Activated CD8-positive, alpha-beta memory T cell treated with anti-CD3 and anti-CD28 coated beads, Interleukin-2, amount 50 U/mL, for 1 hour (primary cell): ENCODE measurements around the gene EPHA1.

Experiments used
- DNase-seq: peaks from one replicate; pipeline ENCODE4 v3.0.0-alpha.2; 2020; ENCODE audit errors: extremely low read depth

The EPHA1 gene

DNA sequence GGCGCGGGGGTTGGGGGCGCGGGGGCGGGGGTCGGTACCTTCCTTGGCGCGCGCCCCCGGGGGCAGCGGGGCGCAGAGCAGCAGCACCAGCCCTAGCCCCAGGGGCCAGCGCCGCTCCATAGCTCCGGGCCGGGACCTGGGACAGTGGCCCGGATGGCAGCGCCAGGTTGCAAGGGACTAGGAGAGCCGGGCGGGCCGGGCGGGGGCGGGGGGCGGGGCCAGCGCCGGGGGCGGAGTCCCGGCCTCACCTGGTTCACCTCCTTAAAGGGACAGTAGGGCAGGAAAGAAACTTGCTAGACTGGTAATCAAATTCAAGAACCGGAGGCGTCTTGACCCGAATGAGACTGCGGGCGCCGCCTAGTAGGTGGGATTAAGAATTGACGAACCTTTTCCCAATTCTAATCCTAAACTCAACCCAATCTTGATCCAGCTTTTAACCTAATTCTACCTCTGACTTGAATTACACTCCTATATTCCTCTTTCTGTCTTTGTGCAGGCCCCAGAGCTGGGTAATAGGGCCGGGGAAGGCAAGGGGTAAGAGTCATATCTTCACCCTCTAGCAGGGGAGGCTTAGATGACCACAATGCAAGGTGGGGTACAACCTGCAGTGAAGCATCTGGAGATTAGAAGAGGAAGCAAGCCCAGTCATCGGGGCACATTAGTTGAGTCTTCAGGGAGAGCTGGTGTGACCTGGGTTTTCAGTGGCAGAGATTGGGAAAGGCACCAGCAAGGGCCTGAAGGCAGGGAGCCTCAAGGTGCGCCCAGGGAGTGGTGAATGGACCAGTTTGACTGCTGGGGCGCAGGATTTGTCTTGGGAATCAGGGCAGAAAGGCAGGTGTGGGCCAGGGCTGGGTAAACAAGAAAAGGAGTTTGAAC, at the start of gene EPHA1:
EPHA1 (minus strand) TSS at position 171 of the 876 bp plus-strand sequence; CDS start at position 120, 51 bp downstream.
- no peak for DNase-seq

GRCh38 chr7:143458263-143458662, 49.6 kb upstream of the EPHA1 start:
- no peak for DNase-seq

GRCh38 chr7:143456992-143457793, 48.5 kb upstream of the EPHA1 start:
- DNase-seq, result no peak

GRCh38 chr7:143455942-143456341, 47.3 kb upstream of the EPHA1 start:
- DNase-seq, result no peak

DNA sequence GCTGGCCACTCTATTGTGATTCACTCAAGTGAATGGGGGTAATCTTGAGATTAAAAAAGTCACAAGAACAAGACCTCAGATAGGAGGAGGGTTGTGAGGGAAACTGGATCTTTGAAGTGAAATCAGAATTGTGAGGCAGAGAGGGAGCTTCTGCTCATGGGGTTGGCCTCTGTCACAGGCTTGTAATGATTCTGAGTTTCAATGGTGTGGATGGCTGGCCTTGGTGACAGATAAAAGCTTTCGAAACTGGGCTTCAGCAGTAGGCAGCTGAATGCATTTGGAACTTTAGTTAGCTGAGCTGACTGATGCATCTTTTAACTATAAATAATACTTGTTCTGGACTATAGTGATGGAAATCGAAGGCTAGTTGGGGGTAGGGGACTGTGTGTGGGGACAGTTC, 46.8 kb upstream of the EPHA1 start:
- DNase-seq, result no peak

GRCh38 chr7:143454091-143454680, 45.5 kb upstream of the EPHA1 start:
- DNase-seq, result no peak

GRCh38 chr7:143452495-143452894, 43.8 kb upstream of the EPHA1 start:
- DNase-seq, result no peak

DNA sequence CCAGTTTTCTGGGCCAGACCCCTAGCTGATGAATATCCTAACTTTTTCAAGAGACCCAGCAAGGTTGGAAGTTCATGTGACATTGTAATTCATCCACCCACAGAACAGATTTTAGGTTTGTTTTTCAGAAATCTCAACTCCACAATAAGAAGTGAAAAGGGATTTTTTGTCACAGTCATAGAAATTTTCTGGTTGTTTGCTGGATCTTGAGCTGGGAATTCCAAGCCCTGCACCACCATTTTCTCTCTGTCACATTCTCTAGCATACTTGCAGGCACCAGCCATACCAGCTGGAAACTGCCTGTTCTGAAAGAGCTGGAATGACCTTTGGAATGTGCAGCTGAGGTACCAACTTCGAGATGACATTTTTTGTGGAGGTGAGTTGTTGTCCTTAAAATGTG, 43.1 kb upstream of the EPHA1 start:
- no peak for DNase-seq

GRCh38 chr7:143451122-143451521, 42.5 kb upstream of the EPHA1 start:
- no peak for DNase-seq

GRCh38 chr7:143449793-143450192, 41.1 kb upstream of the EPHA1 start:
- no peak for DNase-seq

GRCh38 chr7:143448429-143448828, 39.8 kb upstream of the EPHA1 start:
- no peak for DNase-seq

- no peak for DNase-seq
These were observed 38.8 kb upstream of the EPHA1 start for GRCh38 chr7:143447466-143447865.

DNA sequence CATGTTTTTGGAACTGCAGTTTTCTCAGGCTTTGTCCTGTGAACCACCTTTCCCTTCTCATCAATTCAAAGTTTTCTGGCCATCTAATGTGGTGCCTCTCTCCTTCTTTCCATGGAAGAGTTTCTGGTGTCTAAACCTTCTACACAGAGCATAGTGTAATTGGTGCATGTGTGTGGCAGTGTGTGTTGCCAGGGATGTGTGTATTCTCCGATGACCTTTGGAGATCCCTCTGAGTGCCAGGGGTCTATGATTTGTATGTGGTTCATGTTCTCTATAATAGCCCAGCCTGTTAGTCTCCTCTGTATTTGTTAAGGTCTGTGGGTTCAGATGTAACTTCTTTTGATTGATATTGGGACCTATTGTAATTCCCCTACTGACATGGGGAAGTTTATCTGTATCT, 36.1 kb upstream of the EPHA1 start:
- DNase-seq, result no peak

- DNase-seq, result no peak
These were observed 35.6 kb upstream of the EPHA1 start for GRCh38 chr7:143444063-143444782.

DNA sequence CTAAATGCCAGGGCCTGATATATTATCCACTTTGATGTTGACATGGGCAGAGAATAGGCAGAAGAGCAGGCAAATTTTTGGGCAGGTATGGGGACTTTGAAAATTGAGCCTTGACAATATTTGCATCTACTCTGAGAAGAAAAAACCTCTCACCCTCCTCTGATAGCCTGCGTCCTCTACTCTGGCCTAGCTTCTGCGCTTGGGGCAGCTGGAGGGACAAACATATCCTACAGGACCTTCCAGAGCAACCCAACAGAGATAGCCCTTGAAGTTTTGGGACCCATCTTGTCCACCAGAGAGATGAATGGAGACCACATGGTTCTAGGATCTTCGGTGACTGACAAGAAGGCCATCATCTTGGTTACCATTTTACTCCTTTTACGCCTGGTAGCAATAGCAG, 34.5 kb upstream of the EPHA1 start, which contains the start of gene TAS2R60:
TAS2R60 (plus strand) TSS at position 301 of the 400 bp plus-strand sequence; CDS start at position 301, 0 bp downstream.
- DNase-seq, result no peak

DNA sequence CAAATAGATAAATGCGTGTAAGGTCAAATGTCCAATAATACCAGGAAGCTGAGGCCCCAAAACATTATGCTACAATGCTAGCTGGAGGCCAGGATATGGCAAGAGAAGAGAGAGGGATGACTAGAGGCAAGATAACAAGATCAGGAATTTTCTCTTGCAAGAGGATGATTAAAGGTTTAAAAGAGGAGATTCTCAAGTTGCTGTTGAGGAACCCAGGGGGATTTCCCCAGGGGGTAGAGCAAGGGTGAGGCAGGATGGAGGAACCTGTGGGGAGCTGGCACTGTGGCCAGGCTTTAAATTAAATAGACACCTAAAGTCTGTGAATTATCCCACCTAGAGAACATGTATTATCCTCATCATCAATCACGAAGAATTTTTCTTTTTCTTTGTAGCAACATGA, 31.2 kb upstream of the EPHA1 start:
- no peak for DNase-seq

DNA sequence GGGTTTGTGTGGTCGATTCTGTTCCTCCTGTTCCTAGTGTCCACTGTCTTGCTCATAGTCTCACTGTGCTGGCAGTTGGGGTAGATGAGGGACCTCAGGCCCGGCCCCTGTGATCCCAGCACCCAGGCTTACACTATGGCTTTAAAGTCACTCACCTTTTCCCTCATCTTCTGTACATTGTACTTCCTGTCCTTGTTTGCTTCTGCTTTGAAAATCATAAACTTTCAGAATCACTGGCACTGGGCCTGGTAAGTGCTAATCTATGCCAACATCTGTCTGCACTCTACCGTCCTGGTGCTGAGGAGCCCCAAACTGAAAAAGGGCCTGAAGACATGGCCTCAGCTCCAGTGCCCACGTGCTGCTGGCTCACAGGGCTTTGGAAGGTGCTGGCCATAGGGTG, 28.9 kb upstream of the EPHA1 start:
- no peak for DNase-seq

GRCh38 chr7:143436325-143436946, 27.8 kb upstream of the EPHA1 start:
- no peak for DNase-seq

DNA sequence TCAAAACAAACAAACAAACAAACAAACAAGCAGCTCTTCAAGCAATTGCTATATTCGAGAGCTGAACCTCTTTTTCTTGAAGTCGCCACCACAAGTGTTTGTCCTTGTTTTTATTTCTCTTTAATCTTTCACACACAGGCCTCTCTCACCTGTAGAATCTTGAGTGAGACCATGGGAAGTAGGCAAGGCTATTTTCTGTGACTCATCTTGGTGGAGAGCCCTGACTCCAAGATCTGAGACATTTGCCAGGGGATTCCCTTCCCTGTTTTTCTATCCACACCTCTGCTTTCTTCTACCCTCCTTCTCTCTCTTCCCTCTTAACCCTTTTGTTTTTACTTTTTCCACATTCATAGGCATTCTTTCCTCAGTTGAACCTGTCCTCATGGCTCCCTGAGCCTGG, 26.6 kb upstream of the EPHA1 start:
- DNase-seq, result no peak

GRCh38 chr7:143434660-143435059, 26.0 kb upstream of the EPHA1 start:
- DNase-seq, result no peak

DNA sequence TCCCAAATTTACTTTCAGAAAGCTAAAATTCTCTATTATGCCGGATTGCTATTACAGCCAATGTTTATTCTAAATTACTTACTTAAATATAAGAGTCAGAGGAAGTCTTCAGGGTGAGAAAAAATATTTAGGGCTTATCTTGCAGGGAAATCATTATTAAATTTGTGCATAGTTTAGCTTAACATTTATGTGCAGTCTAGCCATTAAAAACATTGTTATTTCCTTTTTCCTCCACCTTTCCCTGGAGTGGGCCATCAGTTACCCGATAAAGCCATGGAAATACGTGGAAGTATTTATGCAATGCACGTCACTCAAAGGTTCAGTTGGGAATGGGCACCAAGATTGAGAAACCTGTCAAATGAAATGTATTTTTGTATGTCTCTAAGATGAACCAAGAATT, 25.1 kb upstream of the EPHA1 start:
- no peak for DNase-seq
